IMR-90 (cell line): ENCODE data around the gene FAM163A.

Source experiments
- BHLHE40 ChIP-seq: fragments of 150-350 bp; IDR thresholded peaks from 2 replicates; pipeline ENCODE4 v1.6.1; 2016; ENCODE audit warnings: mild to moderate bottlenecking, low read depth, low read length
- CEBPB ChIP-seq: IDR thresholded peaks from 2 replicates; pipeline ENCODE4 v1.6.1; 2012; ENCODE audit warnings: low read depth, low read length, improper control_type of control experiment
- CHD1 ChIP-seq: IDR thresholded peaks from 2 replicates; pipeline ENCODE4 v1.6.1; 2012; ENCODE audit warnings: low read depth, low read length, improper control_type of control experiment
- CTCF ChIP-seq: conservative IDR thresholded peaks from 2 replicates; pipeline ENCODE4 v1.5.1; 2012; ENCODE audit warnings: mild to moderate bottlenecking, low read depth, low read length, improper control_type of control experiment
- ELK1 ChIP-seq: fragments of 150-350 bp; IDR thresholded peaks from 2 replicates; pipeline ENCODE4 v1.6.1; 2016; ENCODE audit warnings: low read depth, mild to moderate bottlenecking, low read length, moderate library complexity, borderline replicate concordance
- FOS ChIP-seq: fragments of 150-350 bp; IDR thresholded peaks from 2 replicates; pipeline ENCODE4 v1.6.1; 2016; ENCODE audit warnings: low read depth, low read length
- MAFK ChIP-seq: IDR thresholded peaks from 2 replicates; pipeline ENCODE4 v1.6.1; 2012; ENCODE audit warnings: low read depth, low read length, improper control_type of control experiment
- MAZ ChIP-seq: IDR thresholded peaks from 2 replicates; pipeline ENCODE4 v1.6.1; 2012; ENCODE audit warnings: low read depth, mild to moderate bottlenecking, low read length, improper control_type of control experiment, moderate library complexity, borderline replicate concordance
- MXI1 ChIP-seq: IDR thresholded peaks from 2 replicates; pipeline ENCODE4 v1.6.1; 2012; ENCODE audit warnings: low read depth, mild to moderate bottlenecking, low read length, moderate library complexity, borderline replicate concordance
- NFE2L2 ChIP-seq: fragments of 150-350 bp; IDR thresholded peaks from 2 replicates; pipeline ENCODE4 v1.6.1; 2016; ENCODE audit warnings: low read depth, mild to moderate bottlenecking, low read length
- POLR2A ChIP-seq: IDR thresholded peaks from 2 replicates; pipeline ENCODE4 v1.6.1; 2012; ENCODE audit warnings: mild to moderate bottlenecking, low read depth, low read length
- RAD21 ChIP-seq: IDR thresholded peaks from 2 replicates; pipeline ENCODE4 v1.6.1; 2012; ENCODE audit warnings: low read length, improper control_type of control experiment
- RFX5 ChIP-seq: IDR thresholded peaks from 2 replicates; pipeline ENCODE4 v1.8.0; 2012; ENCODE audit warnings: low read depth, mild to moderate bottlenecking, low read length, moderate library complexity
- USF2 ChIP-seq: fragments of 150-350 bp; IDR thresholded peaks from 2 replicates; pipeline ENCODE4 v1.6.1; 2017; ENCODE audit warnings: mild to moderate bottlenecking, antibody characterized with exemption, low read length, low read depth

- no peak for TF ChIP-seq CTCF
- TF ChIP-seq NFE2L2, result no peak
- TF ChIP-seq CHD1, result no peak
- no peak for TF ChIP-seq POLR2A
- no peak for TF ChIP-seq FOS
- no peak for TF ChIP-seq BHLHE40
- no peak for TF ChIP-seq CEBPB
- no peak for TF ChIP-seq MXI1
- TF ChIP-seq USF2, result no peak
- TF ChIP-seq MAZ, result no peak
- TF ChIP-seq RFX5, result no peak
- TF ChIP-seq ELK1, result no peak
- TF ChIP-seq MAFK, result no peak
- TF ChIP-seq RAD21, result no peak
Observed at GRCh38 chr1:179856296-179856695, 113.2 kb downstream of the FAM163A start.
